ENCODE measurements around the gene TPRA1.

Gene TPRA1

DNA sequence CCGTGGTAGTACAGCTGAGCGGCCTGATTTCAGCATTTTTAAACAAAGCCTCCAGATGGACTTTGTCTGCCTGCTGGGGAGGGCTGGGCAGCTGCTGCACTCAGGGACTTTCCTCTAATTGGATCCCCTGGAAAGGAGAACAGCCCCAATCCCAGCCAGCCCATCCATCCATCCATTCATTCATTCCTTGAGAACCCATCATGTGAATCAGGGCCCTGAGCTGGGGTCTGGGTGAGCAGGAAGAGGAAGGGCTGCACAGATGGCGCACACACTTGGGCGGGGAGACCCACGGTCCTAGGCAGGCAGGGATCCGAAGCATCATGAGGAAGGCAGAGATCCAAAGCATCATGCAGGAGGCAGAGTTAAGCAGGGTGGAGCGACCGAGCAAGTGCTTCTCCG, 45.7 kb downstream of the TPRA1 start:
- TF ChIP-seq, protein P1, sequence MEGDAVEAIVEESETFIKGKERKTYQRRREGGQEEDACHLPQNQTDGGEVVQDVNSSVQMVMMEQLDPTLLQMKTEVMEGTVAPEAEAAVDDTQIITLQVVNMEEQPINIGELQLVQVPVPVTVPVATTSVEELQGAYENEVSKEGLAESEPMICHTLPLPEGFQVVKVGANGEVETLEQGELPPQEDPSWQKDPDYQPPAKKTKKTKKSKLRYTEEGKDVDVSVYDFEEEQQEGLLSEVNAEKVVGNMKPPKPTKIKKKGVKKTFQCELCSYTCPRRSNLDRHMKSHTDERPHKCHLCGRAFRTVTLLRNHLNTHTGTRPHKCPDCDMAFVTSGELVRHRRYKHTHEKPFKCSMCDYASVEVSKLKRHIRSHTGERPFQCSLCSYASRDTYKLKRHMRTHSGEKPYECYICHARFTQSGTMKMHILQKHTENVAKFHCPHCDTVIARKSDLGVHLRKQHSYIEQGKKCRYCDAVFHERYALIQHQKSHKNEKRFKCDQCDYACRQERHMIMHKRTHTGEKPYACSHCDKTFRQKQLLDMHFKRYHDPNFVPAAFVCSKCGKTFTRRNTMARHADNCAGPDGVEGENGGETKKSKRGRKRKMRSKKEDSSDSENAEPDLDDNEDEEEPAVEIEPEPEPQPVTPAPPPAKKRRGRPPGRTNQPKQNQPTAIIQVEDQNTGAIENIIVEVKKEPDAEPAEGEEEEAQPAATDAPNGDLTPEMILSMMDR (IDR thresholded peaks at IDR 0.05): no peak
- intact Hi-C loops (cut with DNase I; ENCODE audit: low total_unique reads): loop anchor here (10.0 kb wide), 2 partner anchors 790 to 1020 kb away; partner anchors contain the start of gene CHST13
- H3K27me3 ChIP-seq: no peaks in the 10 kb centered on the region
- H3K4me1 ChIP-seq: peaks cover 0 to 26% (median 17%) of the 10 kb centered on the region in 4 donors
- no peak for DNase-seq
- H3K9me3 ChIP-seq: no peaks in the 10 kb centered on the region
- no peaks in the 10 kb centered on the region for H3K36me3 ChIP-seq
- H3K4me3 ChIP-seq: no peak overlapping the region
- no peak overlapping the region for H3K27ac ChIP-seq

DNA sequence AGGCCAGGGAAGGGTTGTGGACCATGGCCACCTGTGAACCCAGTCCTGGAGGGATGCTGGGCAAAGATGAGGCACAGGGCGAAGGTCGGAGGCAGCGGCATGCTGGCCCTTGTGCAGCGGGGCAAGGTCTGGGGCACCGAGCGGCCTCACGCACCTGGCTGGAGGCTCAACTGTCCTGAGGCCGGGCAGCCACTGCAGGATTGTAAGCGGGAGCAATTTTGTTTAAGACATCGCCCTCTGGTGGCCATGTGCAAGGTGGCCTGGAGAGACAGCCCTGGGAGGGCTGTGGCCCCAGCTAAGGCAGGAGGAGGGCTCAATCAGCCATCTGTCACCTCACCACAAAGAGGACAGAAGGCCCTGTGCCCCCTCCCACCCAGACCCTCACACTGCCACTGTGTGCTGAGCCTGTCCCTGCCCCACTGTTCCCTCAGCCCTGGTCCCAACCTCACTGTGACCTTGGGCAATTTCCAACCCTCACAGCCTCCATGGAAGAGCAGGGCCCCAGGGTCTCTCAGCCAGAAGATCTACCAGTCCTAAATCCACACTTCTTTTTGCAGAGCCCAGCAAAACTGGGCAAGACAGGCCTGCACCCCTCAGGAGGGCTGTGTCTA, 46.2 kb downstream of the TPRA1 start:
- H3K9me3 ChIP-seq: no peaks in the 10 kb centered on the region
- H3K36me3 ChIP-seq: no peaks in the 10 kb centered on the region
- H3K27ac ChIP-seq: no peak overlapping the region
- TF ChIP-seq, protein P1 (IDR thresholded peaks at IDR 0.05): peak; percentile 66 to 72
- H3K4me3 ChIP-seq: no peak overlapping the region
- H3K27me3 ChIP-seq: no peaks in the 10 kb centered on the region
- H3K4me1 ChIP-seq: peaks cover 0 to 26% (median 17%) of the 10 kb centered on the region in 4 donors
- intact Hi-C loops (cut with DNase I; ENCODE audit: low total_unique reads): loop anchor here (10.0 kb wide), 2 partner anchors 789 to 1019 kb away; partner anchors contain the start of gene CHST13
- DNase-seq: peak; percentile 65 to 79

DNA sequence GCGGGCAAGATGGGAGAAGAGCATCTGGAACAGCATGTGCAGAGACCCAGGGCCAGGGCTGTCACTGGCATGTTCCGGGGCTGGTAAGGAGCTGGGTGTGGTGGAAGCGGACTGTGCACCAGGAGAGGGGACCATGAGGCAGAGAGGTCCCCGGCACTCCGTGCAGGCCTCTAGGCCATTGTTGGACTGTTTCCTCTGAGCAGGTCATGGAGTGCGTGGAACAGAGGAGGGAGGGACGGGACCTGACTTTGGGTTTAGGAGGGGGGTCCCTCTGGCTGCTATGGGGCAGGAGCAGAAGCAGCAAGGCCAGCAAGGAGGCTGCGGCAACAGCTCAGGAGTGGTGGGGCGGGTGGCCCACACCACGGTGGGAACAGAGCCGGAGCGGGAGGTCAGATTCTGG, 47.1 kb downstream of the TPRA1 start:
- H3K36me3 ChIP-seq: no peaks in the 10 kb centered on the region
- H3K27ac ChIP-seq: no peak overlapping the region
- intact Hi-C loops (cut with DNase I; ENCODE audit: low total_unique reads): loop anchor here (10.0 kb wide), 2 partner anchors 789 to 1019 kb away; partner anchors contain the start of gene CHST13
- H3K4me3 ChIP-seq: no peak overlapping the region
- no peaks in the 10 kb centered on the region for H3K27me3 ChIP-seq
- peaks cover 0 to 26% (median 17%) of the 10 kb centered on the region in 4 donors for H3K4me1 ChIP-seq
- no peaks in the 10 kb centered on the region for H3K9me3 ChIP-seq
- TF ChIP-seq, protein P1 (IDR thresholded peaks at IDR 0.05): no peak
- peak in 1 of 2 donors; percentile 33 for DNase-seq

DNA sequence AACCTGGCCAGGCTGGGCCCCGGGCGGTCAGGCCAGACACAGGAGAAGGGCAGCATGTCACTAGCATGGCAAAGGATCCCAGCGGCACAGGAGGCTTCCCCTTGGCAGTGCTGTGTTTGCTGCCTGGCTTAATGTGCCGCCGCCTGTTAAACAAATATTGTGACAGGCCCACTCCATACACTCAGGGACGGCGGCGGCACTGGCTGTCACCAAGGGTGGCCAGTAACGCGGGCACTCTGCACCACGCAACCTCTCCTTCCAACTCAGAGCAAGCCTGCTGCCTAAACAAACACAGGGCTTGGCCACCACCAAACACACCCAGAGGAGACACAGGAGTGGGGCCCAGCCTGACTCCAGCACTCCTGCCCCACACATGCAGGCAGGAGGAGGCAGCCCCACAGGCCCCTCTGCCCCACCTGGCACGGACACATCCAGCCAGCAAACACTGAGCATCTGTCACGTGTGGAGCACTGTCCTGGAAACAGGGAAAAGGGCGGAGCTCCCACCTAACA, 48.0 kb downstream of the TPRA1 start:
- intact Hi-C loops (cut with DNase I; ENCODE audit: low total_unique reads): loop anchor here (10.0 kb wide), 2 partner anchors 788 to 1018 kb away; partner anchors contain the start of gene CHST13
- H3K27me3 ChIP-seq: no peaks in the 10 kb centered on the region
- H3K4me1 ChIP-seq: peaks cover 0 to 19% (median 14%) of the 10 kb centered on the region in 4 donors
- H3K36me3 ChIP-seq: no peaks in the 10 kb centered on the region
- DNase-seq: peak in 1 of 2 donors; percentile 66
- TF ChIP-seq, protein P1 (IDR thresholded peaks at IDR 0.05): no peak
- H3K9me3 ChIP-seq: no peaks in the 10 kb centered on the region
- H3K27ac ChIP-seq: no peak overlapping the region
- H3K4me3 ChIP-seq: no peak overlapping the region

- Histone ChIP-seq H3K9me3 (no peaks in the 10 kb centered on the region), H3K27me3 (peaks cover 0 to 4% of the 10 kb centered on the region in 2 donors), H3K4me1 (peaks cover 0 to 10% (median 6%) of the 10 kb centered on the region in 4 donors), H3K36me3 (no peaks in the 10 kb centered on the region), H3K27ac (no peak overlapping the region), H3K4me3 (no peak overlapping the region)
- TF ChIP-seq, protein P1 (IDR thresholded peaks at IDR 0.05): no peak
- no peak for DNase-seq
- intact Hi-C loops (cut with DNase I; ENCODE audit: low total_unique reads): loop anchor here (10.0 kb wide), 2 partner anchors 787 to 1017 kb away; partner anchors contain the start of gene CHST13
These were observed 49.2 kb downstream of the TPRA1 start for GRCh38 chr3:127541320-127541719.

Data from tibial artery (tissue), 4 donors.